Stimulated activated CD8-positive, alpha-beta memory T cell treated with anti-CD3 and anti-CD28 coated beads, Interleukin-4, amount 100 ng/mL, for 4 hours (primary cell): ENCODE data around the gene KLRD1.
"Not testable (repeated sequence)": the region's sequence is repeated elsewhere in the genome, so short reads cannot be mapped to it uniquely, and the experiment has no call there.

Source experiments
- DNase-seq, 2 donors: peaks; one replicate each; pipeline ENCODE4 v3.0.0-alpha.2; 2020; ENCODE audit warnings: low read depth in 2 of 2, low spot score in 1 of 2

Gene KLRD1

GRCh38 chr12:10336196-10336595, 28.5 kb downstream of the KLRD1 start:
- not testable (repeated sequence) for DNase-seq

GRCh38 chr12:10338470-10338869, 30.8 kb downstream of the KLRD1 start:
- not testable (repeated sequence) for DNase-seq

GRCh38 chr12:10339053-10339840, 31.6 kb downstream of the KLRD1 start:
- DNase-seq: no peak

GRCh38 chr12:10340946-10341345, 33.3 kb downstream of the KLRD1 start:
- not testable (repeated sequence) for DNase-seq

- DNase-seq: no peak
Observed at GRCh38 chr12:10341892-10342509, 34.3 kb downstream of the KLRD1 start.

GRCh38 chr12:10351457-10351856, 43.8 kb downstream of the KLRD1 start:
- not testable (repeated sequence) for DNase-seq

GRCh38 chr12:10354071-10354470, 46.4 kb downstream of the KLRD1 start:
- DNase-seq: no peak

- no peak for DNase-seq
Observed at GRCh38 chr12:10354502-10354901, 46.8 kb downstream of the KLRD1 start.

- DNase-seq: no peak
Observed at GRCh38 chr12:10358131-10358530, 50.5 kb downstream of the KLRD1 start.

GRCh38 chr12:10358969-10359368, 51.3 kb downstream of the KLRD1 start:
- DNase-seq: no peak

GRCh38 chr12:10361084-10361483, 53.4 kb downstream of the KLRD1 start:
- DNase-seq: no peak

- DNase-seq: no peak
Observed at GRCh38 chr12:10361622-10362021, 54.0 kb downstream of the KLRD1 start.

- no peak for DNase-seq
Observed at GRCh38 chr12:10362325-10362724, 54.7 kb downstream of the KLRD1 start.

GRCh38 chr12:10362828-10363657, 55.4 kb downstream of the KLRD1 start:
- no peak for DNase-seq

- no peak for DNase-seq
Observed at GRCh38 chr12:10363658-10363913, 55.9 kb downstream of the KLRD1 start.

- no peak for DNase-seq
Observed at GRCh38 chr12:10363914-10364814, 56.5 kb downstream of the KLRD1 start.

GRCh38 chr12:10364815-10365622, 57.3 kb downstream of the KLRD1 start:
- DNase-seq: no peak

- DNase-seq: no peak
Observed at GRCh38 chr12:10365696-10366405, 58.2 kb downstream of the KLRD1 start.

GRCh38 chr12:10366875-10367274, 59.2 kb downstream of the KLRD1 start:
- no peak for DNase-seq

- DNase-seq: not testable (repeated sequence)
Observed at GRCh38 chr12:10367714-10368113, 60.0 kb downstream of the KLRD1 start.
